ENCODE results near the gene POLR1D.

DNA sequence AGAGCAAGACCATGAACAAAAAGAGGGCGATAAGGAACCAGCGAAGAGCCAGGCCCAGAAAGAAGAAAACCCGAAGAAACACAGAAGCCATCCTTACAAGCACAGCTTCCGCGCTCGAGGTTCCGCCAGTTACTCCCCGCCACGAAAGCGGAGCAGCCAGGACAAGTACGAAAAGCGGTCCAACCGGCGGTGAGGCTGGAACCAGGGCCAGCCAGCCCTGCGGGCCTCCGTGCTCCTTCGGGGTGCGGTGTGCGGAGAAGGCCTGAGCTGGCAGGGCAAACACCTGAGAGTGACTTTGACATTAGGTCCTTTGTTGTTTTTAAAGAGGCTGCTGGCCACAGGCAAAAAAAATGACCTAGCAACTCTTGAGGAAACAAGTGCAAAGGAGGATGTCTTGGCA, 44.1 kb downstream of the POLR1D start:
- TF ChIP-seq, protein P1, sequence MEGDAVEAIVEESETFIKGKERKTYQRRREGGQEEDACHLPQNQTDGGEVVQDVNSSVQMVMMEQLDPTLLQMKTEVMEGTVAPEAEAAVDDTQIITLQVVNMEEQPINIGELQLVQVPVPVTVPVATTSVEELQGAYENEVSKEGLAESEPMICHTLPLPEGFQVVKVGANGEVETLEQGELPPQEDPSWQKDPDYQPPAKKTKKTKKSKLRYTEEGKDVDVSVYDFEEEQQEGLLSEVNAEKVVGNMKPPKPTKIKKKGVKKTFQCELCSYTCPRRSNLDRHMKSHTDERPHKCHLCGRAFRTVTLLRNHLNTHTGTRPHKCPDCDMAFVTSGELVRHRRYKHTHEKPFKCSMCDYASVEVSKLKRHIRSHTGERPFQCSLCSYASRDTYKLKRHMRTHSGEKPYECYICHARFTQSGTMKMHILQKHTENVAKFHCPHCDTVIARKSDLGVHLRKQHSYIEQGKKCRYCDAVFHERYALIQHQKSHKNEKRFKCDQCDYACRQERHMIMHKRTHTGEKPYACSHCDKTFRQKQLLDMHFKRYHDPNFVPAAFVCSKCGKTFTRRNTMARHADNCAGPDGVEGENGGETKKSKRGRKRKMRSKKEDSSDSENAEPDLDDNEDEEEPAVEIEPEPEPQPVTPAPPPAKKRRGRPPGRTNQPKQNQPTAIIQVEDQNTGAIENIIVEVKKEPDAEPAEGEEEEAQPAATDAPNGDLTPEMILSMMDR (conservative IDR thresholded peaks at IDR 0.05; ENCODE audit: low read depth in 2 of 2): no peak
- no peak for TF ChIP-seq EZH2 (IDR thresholded peaks at IDR 0.05; ENCODE audit: low read depth, unreplicated experiment)
- TF ChIP-seq NANOG (IDR thresholded peaks at IDR 0.05; ENCODE audit: borderline replicate concordance): no peak
- no peak for TF ChIP-seq ZNF331 (CRISPR knock-in tag; IDR thresholded peaks at IDR 0.05; ENCODE audit: low read depth)
- no peak for TF ChIP-seq POLR2AphosphoS5 (IDR thresholded peaks at IDR 0.05; ENCODE audit: low read depth)
- no peak for TF ChIP-seq ZNF114 (CRISPR knock-in tag; IDR thresholded peaks at IDR 0.05)
- TF ChIP-seq JUNB (IDR thresholded peaks at IDR 0.05; ENCODE audit: unreplicated experiment): no peak
- no peak for TF ChIP-seq EZH2phosphoT487 (IDR thresholded peaks at IDR 0.05; ENCODE audit: unreplicated experiment)
- TF ChIP-seq, protein P2, sequence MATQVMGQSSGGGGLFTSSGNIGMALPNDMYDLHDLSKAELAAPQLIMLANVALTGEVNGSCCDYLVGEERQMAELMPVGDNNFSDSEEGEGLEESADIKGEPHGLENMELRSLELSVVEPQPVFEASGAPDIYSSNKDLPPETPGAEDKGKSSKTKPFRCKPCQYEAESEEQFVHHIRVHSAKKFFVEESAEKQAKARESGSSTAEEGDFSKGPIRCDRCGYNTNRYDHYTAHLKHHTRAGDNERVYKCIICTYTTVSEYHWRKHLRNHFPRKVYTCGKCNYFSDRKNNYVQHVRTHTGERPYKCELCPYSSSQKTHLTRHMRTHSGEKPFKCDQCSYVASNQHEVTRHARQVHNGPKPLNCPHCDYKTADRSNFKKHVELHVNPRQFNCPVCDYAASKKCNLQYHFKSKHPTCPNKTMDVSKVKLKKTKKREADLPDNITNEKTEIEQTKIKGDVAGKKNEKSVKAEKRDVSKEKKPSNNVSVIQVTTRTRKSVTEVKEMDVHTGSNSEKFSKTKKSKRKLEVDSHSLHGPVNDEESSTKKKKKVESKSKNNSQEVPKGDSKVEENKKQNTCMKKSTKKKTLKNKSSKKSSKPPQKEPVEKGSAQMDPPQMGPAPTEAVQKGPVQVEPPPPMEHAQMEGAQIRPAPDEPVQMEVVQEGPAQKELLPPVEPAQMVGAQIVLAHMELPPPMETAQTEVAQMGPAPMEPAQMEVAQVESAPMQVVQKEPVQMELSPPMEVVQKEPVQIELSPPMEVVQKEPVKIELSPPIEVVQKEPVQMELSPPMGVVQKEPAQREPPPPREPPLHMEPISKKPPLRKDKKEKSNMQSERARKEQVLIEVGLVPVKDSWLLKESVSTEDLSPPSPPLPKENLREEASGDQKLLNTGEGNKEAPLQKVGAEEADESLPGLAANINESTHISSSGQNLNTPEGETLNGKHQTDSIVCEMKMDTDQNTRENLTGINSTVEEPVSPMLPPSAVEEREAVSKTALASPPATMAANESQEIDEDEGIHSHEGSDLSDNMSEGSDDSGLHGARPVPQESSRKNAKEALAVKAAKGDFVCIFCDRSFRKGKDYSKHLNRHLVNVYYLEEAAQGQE (IDR thresholded peaks at IDR 0.05; ENCODE audit: unreplicated experiment): no peak
- TF ChIP-seq, protein P3, sequence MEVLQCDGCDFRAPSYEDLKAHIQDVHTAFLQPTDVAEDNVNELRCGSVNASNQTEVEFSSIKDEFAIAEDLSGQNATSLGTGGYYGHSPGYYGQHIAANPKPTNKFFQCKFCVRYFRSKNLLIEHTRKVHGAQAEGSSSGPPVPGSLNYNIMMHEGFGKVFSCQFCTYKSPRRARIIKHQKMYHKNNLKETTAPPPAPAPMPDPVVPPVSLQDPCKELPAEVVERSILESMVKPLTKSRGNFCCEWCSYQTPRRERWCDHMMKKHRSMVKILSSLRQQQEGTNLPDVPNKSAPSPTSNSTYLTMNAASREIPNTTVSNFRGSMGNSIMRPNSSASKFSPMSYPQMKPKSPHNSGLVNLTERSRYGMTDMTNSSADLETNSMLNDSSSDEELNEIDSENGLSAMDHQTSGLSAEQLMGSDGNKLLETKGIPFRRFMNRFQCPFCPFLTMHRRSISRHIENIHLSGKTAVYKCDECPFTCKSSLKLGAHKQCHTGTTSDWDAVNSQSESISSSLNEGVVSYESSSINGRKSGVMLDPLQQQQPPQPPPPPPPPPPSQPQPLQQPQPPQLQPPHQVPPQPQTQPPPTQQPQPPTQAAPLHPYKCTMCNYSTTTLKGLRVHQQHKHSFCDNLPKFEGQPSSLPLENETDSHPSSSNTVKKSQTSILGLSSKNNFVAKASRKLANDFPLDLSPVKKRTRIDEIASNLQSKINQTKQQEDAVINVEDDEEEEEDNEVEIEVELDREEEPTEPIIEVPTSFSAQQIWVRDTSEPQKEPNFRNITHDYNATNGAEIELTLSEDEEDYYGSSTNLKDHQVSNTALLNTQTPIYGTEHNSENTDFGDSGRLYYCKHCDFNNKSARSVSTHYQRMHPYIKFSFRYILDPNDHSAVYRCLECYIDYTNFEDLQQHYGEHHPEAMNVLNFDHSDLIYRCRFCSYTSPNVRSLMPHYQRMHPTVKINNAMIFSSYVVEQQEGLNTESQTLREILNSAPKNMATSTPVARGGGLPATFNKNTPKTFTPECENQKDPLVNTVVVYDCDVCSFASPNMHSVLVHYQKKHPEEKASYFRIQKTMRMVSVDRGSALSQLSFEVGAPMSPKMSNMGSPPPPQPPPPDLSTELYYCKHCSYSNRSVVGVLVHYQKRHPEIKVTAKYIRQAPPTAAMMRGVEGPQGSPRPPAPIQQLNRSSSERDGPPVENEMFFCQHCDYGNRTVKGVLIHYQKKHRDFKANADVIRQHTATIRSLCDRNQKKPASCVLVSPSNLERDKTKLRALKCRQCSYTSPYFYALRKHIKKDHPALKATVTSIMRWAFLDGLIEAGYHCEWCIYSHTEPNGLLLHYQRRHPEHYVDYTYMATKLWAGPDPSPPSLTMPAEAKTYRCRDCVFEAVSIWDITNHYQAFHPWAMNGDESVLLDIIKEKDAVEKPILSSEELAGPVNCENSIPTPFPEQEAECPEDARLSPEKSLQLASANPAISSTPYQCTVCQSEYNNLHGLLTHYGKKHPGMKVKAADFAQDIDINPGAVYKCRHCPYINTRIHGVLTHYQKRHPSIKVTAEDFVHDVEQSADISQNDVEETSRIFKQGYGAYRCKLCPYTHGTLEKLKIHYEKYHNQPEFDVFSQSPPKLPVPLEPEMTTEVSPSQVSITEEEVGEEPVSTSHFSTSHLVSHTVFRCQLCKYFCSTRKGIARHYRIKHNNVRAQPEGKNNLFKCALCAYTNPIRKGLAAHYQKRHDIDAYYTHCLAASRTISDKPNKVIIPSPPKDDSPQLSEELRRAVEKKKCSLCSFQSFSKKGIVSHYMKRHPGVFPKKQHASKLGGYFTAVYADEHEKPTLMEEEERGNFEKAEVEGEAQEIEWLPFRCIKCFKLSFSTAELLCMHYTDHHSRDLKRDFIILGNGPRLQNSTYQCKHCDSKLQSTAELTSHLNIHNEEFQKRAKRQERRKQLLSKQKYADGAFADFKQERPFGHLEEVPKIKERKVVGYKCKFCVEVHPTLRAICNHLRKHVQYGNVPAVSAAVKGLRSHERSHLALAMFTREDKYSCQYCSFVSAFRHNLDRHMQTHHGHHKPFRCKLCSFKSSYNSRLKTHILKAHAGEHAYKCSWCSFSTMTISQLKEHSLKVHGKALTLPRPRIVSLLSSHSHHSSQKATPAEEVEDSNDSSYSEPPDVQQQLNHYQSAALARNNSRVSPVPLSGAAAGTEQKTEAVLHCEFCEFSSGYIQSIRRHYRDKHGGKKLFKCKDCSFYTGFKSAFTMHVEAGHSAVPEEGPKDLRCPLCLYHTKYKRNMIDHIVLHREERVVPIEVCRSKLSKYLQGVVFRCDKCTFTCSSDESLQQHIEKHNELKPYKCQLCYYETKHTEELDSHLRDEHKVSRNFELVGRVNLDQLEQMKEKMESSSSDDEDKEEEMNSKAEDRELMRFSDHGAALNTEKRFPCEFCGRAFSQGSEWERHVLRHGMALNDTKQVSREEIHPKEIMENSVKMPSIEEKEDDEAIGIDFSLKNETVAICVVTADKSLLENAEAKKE (CRISPR knock-in tag; IDR thresholded peaks at IDR 0.05): no peak
- no peak for TF ChIP-seq CREB1 (CRISPR knock-in tag; IDR thresholded peaks at IDR 0.05; ENCODE audit: low read depth)
- TF ChIP-seq, protein P4, sequence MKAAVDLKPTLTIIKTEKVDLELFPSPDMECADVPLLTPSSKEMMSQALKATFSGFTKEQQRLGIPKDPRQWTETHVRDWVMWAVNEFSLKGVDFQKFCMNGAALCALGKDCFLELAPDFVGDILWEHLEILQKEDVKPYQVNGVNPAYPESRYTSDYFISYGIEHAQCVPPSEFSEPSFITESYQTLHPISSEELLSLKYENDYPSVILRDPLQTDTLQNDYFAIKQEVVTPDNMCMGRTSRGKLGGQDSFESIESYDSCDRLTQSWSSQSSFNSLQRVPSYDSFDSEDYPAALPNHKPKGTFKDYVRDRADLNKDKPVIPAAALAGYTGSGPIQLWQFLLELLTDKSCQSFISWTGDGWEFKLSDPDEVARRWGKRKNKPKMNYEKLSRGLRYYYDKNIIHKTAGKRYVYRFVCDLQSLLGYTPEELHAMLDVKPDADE (IDR thresholded peaks at IDR 0.05): no peak

Data from GM23338 (cell line).